GM12891 (cell line): ENCODE measurements around the gene CCDC136.
A peak's percentile ranks its signal among the peaks of the same experiment; 100 is the strongest.

Experiments
- DNase-seq: peaks from one replicate; pipeline ENCODE4 v3.0.0; 2011; ENCODE audit warnings: low spot score; ENCODE audit not compliant: insufficient read length
- FAIRE-seq: peaks from 2 replicates; lab custom pipeline; 2011; peaks lifted over from hg19 to GRCh38; lab: Jason Lieb, UNC
- PAX5 ChIP-seq: IDR thresholded peaks from 2 replicates; pipeline ENCODE4 v1.6.1; 2011; ENCODE audit warnings: low read length, moderate library complexity, mild to moderate bottlenecking; ENCODE audit not compliant: insufficient read depth, severe bottlenecking
- POLR2A ChIP-seq: IDR thresholded peaks from 2 replicates; pipeline ENCODE4 v1.6.1; 2011; ENCODE audit warnings: low read depth, low read length, control low read depth
- POLR2AphosphoS5 ChIP-seq: IDR thresholded peaks from 2 replicates; pipeline ENCODE4 v1.6.1; 2011; ENCODE audit warnings: low read depth, low read length, control low read depth
- POU2F2 ChIP-seq: IDR thresholded peaks from 2 replicates; pipeline ENCODE4 v1.6.1; 2011; ENCODE audit warnings: low read depth, mild to moderate bottlenecking, control low read depth, low read length, moderate library complexity
- SPI1 ChIP-seq: IDR thresholded peaks from 2 replicates; pipeline ENCODE4 v1.6.1; 2011; ENCODE audit warnings: low read depth, low read length, control low read depth
- TAF1 ChIP-seq: IDR thresholded peaks from 2 replicates; pipeline ENCODE4 v1.6.1; 2011; ENCODE audit warnings: low read depth, low read length, control low read depth

The CCDC136 gene

GRCh38 chr7:128755819-128756476, 35.8 kb upstream of the CCDC136 start:
- FAIRE-seq: no peak
- DNase-seq: no peak
- TF ChIP-seq POU2F2: no peak
- TF ChIP-seq POLR2A: no peak
- TF ChIP-seq TAF1: no peak
- TF ChIP-seq POLR2AphosphoS5: no peak
- no peak for TF ChIP-seq SPI1
- no peak for TF ChIP-seq PAX5

- FAIRE-seq (no peak), DNase-seq (no peak)
- TF ChIP-seq POLR2AphosphoS5 (no peak), POU2F2 (no peak), SPI1 (no peak), POLR2A (no peak), TAF1 (no peak)
Measured at GRCh38 chr7:128757203-128757602, 34.6 kb upstream of the CCDC136 start.

DNA sequence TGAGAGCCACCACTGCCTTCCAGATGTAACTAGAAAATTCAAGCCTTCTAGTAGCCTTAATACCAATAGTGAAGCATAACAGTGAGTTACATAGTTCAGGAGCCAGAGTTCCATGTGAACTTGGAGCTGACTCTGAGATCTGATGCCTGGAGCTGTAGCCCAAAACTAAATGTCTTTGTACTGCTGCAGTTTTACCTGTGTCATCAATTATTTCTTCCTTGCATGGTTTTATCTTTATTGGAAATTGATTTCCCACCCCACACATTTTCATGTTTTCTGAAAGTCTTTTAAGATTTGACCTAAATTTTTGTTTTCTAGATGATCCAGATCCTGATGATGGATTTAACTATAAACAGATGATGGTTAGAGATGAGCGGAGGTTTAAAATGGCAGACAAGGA, 33.2 kb upstream of the CCDC136 start:
- no peak for FAIRE-seq
- no peak for TF ChIP-seq PAX5
- TF ChIP-seq SPI1: no peak
- no peak for TF ChIP-seq POU2F2
- no peak for TF ChIP-seq TAF1
- no peak for TF ChIP-seq POLR2A
- no peak for TF ChIP-seq POLR2AphosphoS5
- no peak for DNase-seq

DNA sequence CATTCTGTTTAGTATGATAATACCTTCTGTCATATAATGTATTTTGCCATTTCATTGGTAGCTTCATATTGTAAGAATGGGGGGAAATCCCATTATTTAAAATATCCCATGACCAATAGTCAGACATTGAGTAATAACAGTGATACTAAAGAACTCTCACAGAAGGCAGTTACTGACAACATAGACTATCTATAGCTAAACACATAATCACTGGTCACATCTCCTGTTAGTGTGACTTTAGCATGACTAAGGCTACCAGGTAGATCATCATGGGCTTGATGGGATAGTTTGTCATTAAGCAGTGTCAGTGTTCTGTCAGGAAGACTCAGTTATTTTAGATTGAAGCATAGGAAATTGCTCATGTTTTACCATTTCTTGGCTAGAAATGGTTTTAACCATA, 32.5 kb upstream of the CCDC136 start:
- no peak for FAIRE-seq
- TF ChIP-seq POLR2AphosphoS5 (no peak), PAX5 (no peak), TAF1 (no peak), POU2F2 (no peak), SPI1 (no peak), POLR2A (no peak)

DNA sequence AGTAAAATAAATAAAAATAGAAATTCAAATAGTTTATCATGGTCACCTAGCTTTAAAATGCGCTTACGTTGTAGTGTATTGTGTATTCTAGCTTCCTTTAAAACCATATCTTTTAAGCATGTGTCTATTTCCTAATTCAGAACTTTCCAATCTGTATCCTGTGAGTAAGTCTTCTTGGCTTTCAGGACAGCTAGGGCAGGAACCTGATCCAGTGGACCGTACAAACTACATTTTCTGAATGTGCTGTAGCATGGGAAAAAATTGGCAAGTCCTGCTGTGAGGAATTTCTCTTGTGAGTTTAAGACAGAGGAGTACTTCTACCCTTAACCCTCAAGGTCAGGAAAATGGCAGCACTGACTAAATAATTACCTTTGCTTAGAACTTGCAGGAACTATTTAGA, 28.2 kb upstream of the CCDC136 start:
- no peak for TF ChIP-seq POLR2A
- TF ChIP-seq POU2F2: no peak
- TF ChIP-seq TAF1: no peak
- TF ChIP-seq POLR2AphosphoS5: no peak
- no peak for DNase-seq
- FAIRE-seq: no peak

More for the DNA sequence above, 32.5 kb upstream of the CCDC136 start:
- no peak for DNase-seq

DNA sequence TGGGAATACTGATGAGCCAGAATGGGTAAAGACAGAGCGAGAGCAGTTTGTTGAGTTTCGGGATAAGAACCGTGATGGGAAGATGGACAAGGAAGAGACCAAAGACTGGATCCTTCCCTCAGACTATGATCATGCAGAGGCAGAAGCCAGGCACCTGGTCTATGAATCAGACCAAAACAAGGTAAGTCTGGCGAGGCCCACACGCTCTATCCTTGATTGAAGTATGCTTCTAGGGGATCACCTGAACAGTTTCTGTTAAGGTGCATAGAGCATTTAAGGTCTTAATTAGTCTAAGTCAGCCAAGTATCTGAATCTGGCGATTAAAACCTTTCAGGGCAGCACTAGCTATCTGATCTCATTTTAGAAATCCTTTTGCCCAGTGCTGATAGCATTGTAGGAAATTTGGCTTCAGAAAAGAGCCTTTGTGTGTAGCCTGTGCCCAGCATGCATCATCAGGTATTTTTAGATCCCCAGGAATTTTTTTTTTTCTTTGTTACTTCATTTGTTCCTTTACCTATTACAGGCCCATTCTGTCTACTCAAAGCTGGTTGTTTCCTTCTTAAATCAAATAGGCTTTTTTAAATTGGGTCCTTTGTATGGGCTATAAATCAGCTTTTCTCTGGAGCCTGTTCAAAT, 24.2 kb upstream of the CCDC136 start:
- no peak for DNase-seq
- no peak for FAIRE-seq
- TF ChIP-seq POU2F2 (no peak), PAX5 (no peak), TAF1 (no peak), POLR2A (no peak), SPI1 (no peak), POLR2AphosphoS5 (no peak; the same call in 1 of the 2 replicates)

DNA sequence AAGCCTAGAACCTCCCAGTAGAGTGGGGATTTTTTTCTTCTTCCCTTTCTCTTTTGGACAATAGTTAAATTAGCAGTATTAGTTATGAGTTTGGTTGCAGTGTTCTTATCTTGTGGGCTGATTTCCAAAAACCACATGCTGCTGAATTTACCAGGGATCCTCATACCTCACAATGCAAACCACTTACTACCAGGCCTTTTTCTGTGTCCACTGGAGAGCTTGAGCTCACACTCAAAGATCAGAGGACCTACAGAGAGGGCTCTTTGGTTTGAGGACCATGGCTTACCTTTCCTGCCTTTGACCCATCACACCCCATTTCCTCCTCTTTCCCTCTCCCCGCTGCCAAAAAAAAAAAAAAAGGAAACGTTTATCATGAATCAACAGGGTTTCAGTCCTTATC, 21.5 kb upstream of the CCDC136 start:
- DNase-seq: no peak
- TF ChIP-seq POLR2A (no peak), PAX5 (no peak), TAF1 (no peak), SPI1 (no peak), POLR2AphosphoS5 (no peak), POU2F2 (no peak)
- FAIRE-seq: no peak

DNA sequence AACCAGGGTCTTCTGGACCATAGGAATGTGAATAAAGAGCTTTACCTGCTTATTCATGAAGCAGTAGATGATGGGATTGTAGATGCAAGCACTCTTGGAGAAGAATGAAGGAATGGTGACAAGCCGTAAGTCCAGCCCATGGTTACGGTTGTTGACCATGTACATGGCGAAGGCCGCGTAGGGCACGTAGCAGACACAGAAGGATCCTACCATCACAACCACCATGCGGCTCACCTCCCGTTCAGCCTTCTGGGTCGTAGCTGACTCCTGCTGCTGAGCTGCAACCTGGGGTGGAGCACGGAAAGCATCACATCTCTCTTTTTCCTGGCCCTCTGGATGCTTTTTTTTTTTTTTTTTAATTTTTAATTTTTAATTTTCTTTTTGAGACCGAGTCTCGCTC, 18.2 kb upstream of the CCDC136 start:
- TF ChIP-seq SPI1 (no peak), POLR2AphosphoS5 (peak; percentile 58; the same call in 1 of the 2 replicates), TAF1 (no peak), POLR2A (peak; percentile 37; the same call in 1 of the 2 replicates)
- FAIRE-seq: no peak
- DNase-seq: no peak

- no peak for DNase-seq
- FAIRE-seq: no peak
- TF ChIP-seq POLR2A (no peak), POU2F2 (no peak), POLR2AphosphoS5 (no peak; the same call in 1 of the 2 replicates), PAX5 (no peak), TAF1 (no peak), SPI1 (no peak)
Measured at GRCh38 chr7:128774029-128774689, 17.6 kb upstream of the CCDC136 start.
